Testis (tissue), 2 donors: Measurements from ENCODE around the gene SOX2.

ENCODE experiments used
- POLR2A ChIP-seq: fragments of 450-650 bp; IDR thresholded peaks from one replicate; pipeline ENCODE4 v1.6.1; 2017; ENCODE audit warnings: antibody characterized with exemption, mild to moderate bottlenecking, moderate library complexity
- TF ChIP-seq, protein P1 (sequence below), 3 experiments: fragments of 450-650 bp in 2 of 3; fragments of 200-600 bp in 1 of 3; sonication (generic) in 1 of 3; IDR thresholded peaks; one replicate each; pipeline ENCODE4 v1.5.1; 2016 to 2019; ENCODE audit warnings: antibody characterized with exemption in 3 of 3, mild to moderate bottlenecking in 2 of 3, moderate library complexity in 1 of 3

- TF ChIP-seq, protein P1, sequence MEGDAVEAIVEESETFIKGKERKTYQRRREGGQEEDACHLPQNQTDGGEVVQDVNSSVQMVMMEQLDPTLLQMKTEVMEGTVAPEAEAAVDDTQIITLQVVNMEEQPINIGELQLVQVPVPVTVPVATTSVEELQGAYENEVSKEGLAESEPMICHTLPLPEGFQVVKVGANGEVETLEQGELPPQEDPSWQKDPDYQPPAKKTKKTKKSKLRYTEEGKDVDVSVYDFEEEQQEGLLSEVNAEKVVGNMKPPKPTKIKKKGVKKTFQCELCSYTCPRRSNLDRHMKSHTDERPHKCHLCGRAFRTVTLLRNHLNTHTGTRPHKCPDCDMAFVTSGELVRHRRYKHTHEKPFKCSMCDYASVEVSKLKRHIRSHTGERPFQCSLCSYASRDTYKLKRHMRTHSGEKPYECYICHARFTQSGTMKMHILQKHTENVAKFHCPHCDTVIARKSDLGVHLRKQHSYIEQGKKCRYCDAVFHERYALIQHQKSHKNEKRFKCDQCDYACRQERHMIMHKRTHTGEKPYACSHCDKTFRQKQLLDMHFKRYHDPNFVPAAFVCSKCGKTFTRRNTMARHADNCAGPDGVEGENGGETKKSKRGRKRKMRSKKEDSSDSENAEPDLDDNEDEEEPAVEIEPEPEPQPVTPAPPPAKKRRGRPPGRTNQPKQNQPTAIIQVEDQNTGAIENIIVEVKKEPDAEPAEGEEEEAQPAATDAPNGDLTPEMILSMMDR (IDR thresholded peaks at IDR 0.05), result no peak
- TF ChIP-seq POLR2A, result no peak
These were observed 13.5 kb downstream of the SOX2 start for GRCh38 chr3:181725131-181725731.
